BE2C (cell line): Measurements from ENCODE around the gene TJP1.

Experiments used
- DNase-seq: peaks from one replicate; pipeline ENCODE4 v3.0.0-alpha.2; 2020
- H3K27me3 ChIP-seq: fragments of 250-450 bp; sonication (Bioruptor Pico); 2 replicates; pipeline ENCODE4 v1.5.1; 2020; ENCODE audit warnings: mild to moderate bottlenecking
- H3K36me3 ChIP-seq: fragments of 250-450 bp; sonication (Bioruptor Pico); 2 replicates; pipeline ENCODE4 v1.5.1; 2020; ENCODE audit warnings: mild to moderate bottlenecking
- H3K4me1 ChIP-seq: fragments of 250-450 bp; sonication (Bioruptor Pico); 2 replicates; pipeline ENCODE4 v1.5.1; 2020
- H3K4me3 ChIP-seq: 2 replicates; pipeline ENCODE4 v1.5.1; 2011; ENCODE audit warnings: low read depth, low read length
- H3K9me3 ChIP-seq: fragments of 250-450 bp; sonication (Bioruptor Pico); 2 replicates; pipeline ENCODE4 v1.5.1; 2020
- CTCF ChIP-seq: IDR thresholded peaks from 2 replicates; pipeline ENCODE4 v1.5.1; 2012; ENCODE audit warnings: mild to moderate bottlenecking, low read depth, low read length

The TJP1 gene

GRCh38 chr15:29832709-29833108 lies 10.4 kb upstream of the TJP1 start:
- Histone ChIP-seq H3K36me3 (no peaks in the 10 kb centered on the region), H3K4me3 (no peak overlapping the region), H3K9me3 (no peaks in the 10 kb centered on the region), H3K4me1 (no peaks in the 10 kb centered on the region), H3K27me3 (no peaks in the 10 kb centered on the region)
- DNase-seq, result no peak
- no peak for TF ChIP-seq CTCF

GRCh38 chr15:29826908-29827820 lies 4.9 kb upstream of the TJP1 start:
- H3K9me3 ChIP-seq, result no peaks in the 10 kb centered on the region
- no peaks in the 10 kb centered on the region for H3K4me1 ChIP-seq
- no peak for TF ChIP-seq CTCF
- no peak for DNase-seq
- no peaks in the 10 kb centered on the region for H3K27me3 ChIP-seq
- H3K36me3 ChIP-seq, result no peaks in the 10 kb centered on the region
- no peak overlapping the region for H3K4me3 ChIP-seq

- TF ChIP-seq CTCF, result no peak
- H3K9me3 ChIP-seq, result no peaks in the 10 kb centered on the region
- H3K4me3 ChIP-seq, result no peak overlapping the region
- no peaks in the 10 kb centered on the region for H3K4me1 ChIP-seq
- DNase-seq, result no peak
- no peaks in the 10 kb centered on the region for H3K27me3 ChIP-seq
- no peaks in the 10 kb centered on the region; the same call in 1 of the 2 replicates for H3K36me3 ChIP-seq
Measured at GRCh38 chr15:29825227-29825626, 3.0 kb upstream of the TJP1 start.

GRCh38 chr15:29822684-29823459 lies 604 bp upstream of the TJP1 start:
- TF ChIP-seq CTCF, result no peak
- H3K9me3 ChIP-seq, result no peaks in the 10 kb centered on the region
- H3K27me3 ChIP-seq, result no peaks in the 10 kb centered on the region
- H3K4me3 ChIP-seq, result peak overlapping the region; percentile 83
- H3K36me3 ChIP-seq, result no peaks in the 10 kb centered on the region; the same call in 1 of the 2 replicates
- H3K4me1 ChIP-seq, result no peaks in the 10 kb centered on the region
- DNase-seq, result peak; percentile 48

- Histone ChIP-seq H3K27me3 (no peaks in the 10 kb centered on the region), H3K4me3 (peak overlapping the region; percentile 83), H3K9me3 (no peaks in the 10 kb centered on the region), H3K4me1 (no peaks in the 10 kb centered on the region), H3K36me3 (no peaks in the 10 kb centered on the region; the same call in 1 of the 2 replicates)
- DNase-seq, result peak; percentile 71
- TF ChIP-seq CTCF, result peak; percentile 17; the same call in 1 of the 2 replicates
Measured at GRCh38 chr15:29821416-29822099, 710 bp downstream of the TJP1 start.
